ENCODE data around the gene ANO7.

DNA sequence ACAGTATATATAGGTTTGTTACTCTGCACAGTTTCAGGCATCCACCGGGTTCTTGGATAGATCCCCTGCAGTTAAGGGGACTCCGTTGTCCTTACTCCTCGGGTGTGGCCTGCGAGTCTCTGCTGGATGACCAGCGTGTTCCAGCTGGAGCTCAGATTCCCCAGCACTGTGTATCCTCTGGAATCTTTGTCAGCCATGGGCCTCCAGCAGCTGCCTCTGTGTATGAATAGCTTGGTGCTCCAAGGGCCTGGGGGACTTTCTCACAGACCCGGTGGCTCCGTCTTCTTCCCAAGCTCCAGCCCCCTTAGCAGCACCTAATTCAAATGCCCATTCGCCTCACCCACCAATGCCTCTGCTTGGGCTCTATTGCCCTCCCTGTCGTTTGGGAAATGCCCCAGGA lies 6.3 kb downstream of the ANO7 start:
- TF ChIP-seq, protein P1, sequence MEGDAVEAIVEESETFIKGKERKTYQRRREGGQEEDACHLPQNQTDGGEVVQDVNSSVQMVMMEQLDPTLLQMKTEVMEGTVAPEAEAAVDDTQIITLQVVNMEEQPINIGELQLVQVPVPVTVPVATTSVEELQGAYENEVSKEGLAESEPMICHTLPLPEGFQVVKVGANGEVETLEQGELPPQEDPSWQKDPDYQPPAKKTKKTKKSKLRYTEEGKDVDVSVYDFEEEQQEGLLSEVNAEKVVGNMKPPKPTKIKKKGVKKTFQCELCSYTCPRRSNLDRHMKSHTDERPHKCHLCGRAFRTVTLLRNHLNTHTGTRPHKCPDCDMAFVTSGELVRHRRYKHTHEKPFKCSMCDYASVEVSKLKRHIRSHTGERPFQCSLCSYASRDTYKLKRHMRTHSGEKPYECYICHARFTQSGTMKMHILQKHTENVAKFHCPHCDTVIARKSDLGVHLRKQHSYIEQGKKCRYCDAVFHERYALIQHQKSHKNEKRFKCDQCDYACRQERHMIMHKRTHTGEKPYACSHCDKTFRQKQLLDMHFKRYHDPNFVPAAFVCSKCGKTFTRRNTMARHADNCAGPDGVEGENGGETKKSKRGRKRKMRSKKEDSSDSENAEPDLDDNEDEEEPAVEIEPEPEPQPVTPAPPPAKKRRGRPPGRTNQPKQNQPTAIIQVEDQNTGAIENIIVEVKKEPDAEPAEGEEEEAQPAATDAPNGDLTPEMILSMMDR (IDR thresholded peaks at IDR 0.05 in 4 of 5, conservative IDR thresholded peaks at IDR 0.05 in 1 of 5): no peak
- TF ChIP-seq POLR2A (IDR thresholded peaks at IDR 0.05): no peak

All from gastrocnemius medialis (tissue), 4 donors.